IMR-90 (cell line): ENCODE measurements around the gene C12orf56. TPM values are rescaled to one million over a fixed set of nuclear protein-coding genes. Genes with fewer than 3 reads are reported as not detected.

Source experiments
- ATAC-seq: fragments of 200-7000 bp; cut with Tn5 transposase; 2 replicates; pipeline ENCODE4 v1.9.1; 2020; ENCODE audit warnings: low read depth, mild to moderate bottlenecking, moderate library complexity
- BruUV-seq: library from RNA; stranded (reverse); fragments of 400-500 nt; replicated peaks from 2 replicates; lab custom pipeline; 2021; lab: Mats Ljungman, UMichigan
- CTCF ChIA-PET: fragments of 300-600 bp; formaldehyde crosslinking; extraction: SDS; loops from one replicate; lab custom pipeline; 2021; ENCODE audit warnings: antibody characterized with exemption; lab: Yijun Ruan, JAX
- POLR2A ChIA-PET: fragments of 300-600 bp; sonication (Branson Sonifier 250); formaldehyde crosslinking; loops from one replicate; lab custom pipeline; 2022; ENCODE audit warnings: antibody characterized with exemption; ENCODE audit not compliant: unreplicated experiment; lab: Charles Lee
- DNase-seq: peaks from one replicate; pipeline ENCODE4 v3.0.0; 2013
- H2AFZ ChIP-seq: replicated peaks from 2 replicates; pipeline ENCODE3; 2013; ENCODE audit warnings: low read length, mild to moderate bottlenecking; ENCODE audit not compliant: poor library complexity
- H2AK5ac ChIP-seq: 2 replicates; pipeline ENCODE4 v1.6.1; 2013; ENCODE audit warnings: low read depth, low read length, inconsistent platforms
- H2AK9ac ChIP-seq: replicated peaks from 2 replicates; pipeline ENCODE3; 2013; ENCODE audit warnings: mild to moderate bottlenecking, low read depth, low read length, moderate library complexity; ENCODE audit not compliant: poor library complexity
- H2BK120ac ChIP-seq: 2 replicates; pipeline ENCODE4 v1.6.1; 2013; ENCODE audit warnings: low read depth, low read length, inconsistent platforms
- H2BK15ac ChIP-seq: 3 replicates; pipeline ENCODE4 v1.6.1; 2013; ENCODE audit warnings: low read depth, low read length, inconsistent platforms
- H2BK20ac ChIP-seq: 2 replicates; pipeline ENCODE4 v1.6.1; 2013; ENCODE audit warnings: low read depth, mild to moderate bottlenecking, inconsistent platforms, low read length, moderate library complexity
- H2BK5ac ChIP-seq: 2 replicates; pipeline ENCODE4 v1.6.1; 2013; ENCODE audit warnings: mild to moderate bottlenecking, low read depth, low read length, inconsistent platforms; ENCODE audit not compliant: poor library complexity, severe bottlenecking
- H3K14ac ChIP-seq: replicated peaks from 2 replicates; pipeline ENCODE4 v1.6.1; 2013; ENCODE audit warnings: low read depth, low read length, inconsistent platforms
- H3K18ac ChIP-seq: 2 replicates; pipeline ENCODE4 v1.6.1; 2013; ENCODE audit warnings: low read depth, low read length, control low read depth
- H3K23ac ChIP-seq: 2 replicates; pipeline ENCODE4 v1.6.1; 2013; ENCODE audit warnings: low read depth, low read length, inconsistent platforms
- H3K27ac ChIP-seq: 2 replicates; pipeline ENCODE4 v1.5.1; 2013; ENCODE audit warnings: mild to moderate bottlenecking, control low read depth, low read length; ENCODE audit not compliant: insufficient read depth
- H3K27me3 ChIP-seq: 2 replicates; pipeline ENCODE4 v1.6.1; 2013; ENCODE audit warnings: low read length; ENCODE audit not compliant: control insufficient read depth, insufficient read depth
- H3K36me3 ChIP-seq: 2 replicates; pipeline ENCODE4 v1.6.1; 2013; ENCODE audit warnings: low read length, mixed read lengths; ENCODE audit not compliant: control insufficient read depth, insufficient read depth
- H3K4ac ChIP-seq: 2 replicates; pipeline ENCODE4 v1.6.1; 2013; ENCODE audit warnings: low read depth, low read length, inconsistent platforms
- H3K4me1 ChIP-seq: 2 replicates; pipeline ENCODE4 v1.6.1; 2013; ENCODE audit warnings: low read length, mixed read lengths; ENCODE audit not compliant: control insufficient read depth, insufficient read depth
- H3K4me2 ChIP-seq: 2 replicates; pipeline ENCODE4 v1.6.1; 2013; ENCODE audit warnings: low read depth, mild to moderate bottlenecking, control low read depth, low read length, moderate library complexity
- H3K4me3 ChIP-seq: 2 replicates; pipeline ENCODE4 v1.5.1; 2013; ENCODE audit warnings: low read depth, mild to moderate bottlenecking, control low read depth, low read length, moderate library complexity; ENCODE audit not compliant: insufficient read depth
- H3K56ac ChIP-seq: 2 replicates; pipeline ENCODE4 v1.6.1; 2013; ENCODE audit warnings: low read length, inconsistent platforms; ENCODE audit not compliant: insufficient read depth; ENCODE audit errors: extremely low read depth
- H3K79me1 ChIP-seq, 2 experiments: 2 replicates each; pipeline ENCODE4 v1.6.1; 2013; ENCODE audit warnings: low read length in 2 of 2, inconsistent platforms in 1 of 2, low read depth in 1 of 2
- H3K9ac ChIP-seq: 2 replicates; pipeline ENCODE4 v1.6.1; 2013; ENCODE audit warnings: low read depth, low read length, control low read depth
- H3K9me1 ChIP-seq: 2 replicates; pipeline ENCODE4 v1.6.1; 2013; ENCODE audit warnings: low read length, inconsistent platforms; ENCODE audit not compliant: insufficient read depth
- H3K9me3 ChIP-seq: 2 replicates; pipeline ENCODE4 v1.6.1; 2013; ENCODE audit warnings: low read length; ENCODE audit not compliant: control insufficient read depth, insufficient read depth
- H4K20me1 ChIP-seq: 2 replicates; pipeline ENCODE4 v1.6.1; 2013; ENCODE audit warnings: low read length, inconsistent platforms; ENCODE audit not compliant: insufficient read depth
- H4K5ac ChIP-seq: 2 replicates; pipeline ENCODE4 v1.6.1; 2013; ENCODE audit warnings: mild to moderate bottlenecking, low read depth, low read length, control low read depth
- H4K8ac ChIP-seq, 2 experiments: 2 replicates each; pipeline ENCODE4 v1.6.1; 2013; ENCODE audit warnings: low read depth in 2 of 2, low read length in 2 of 2, control low read depth in 1 of 2, inconsistent platforms in 1 of 2
- H4K91ac ChIP-seq: 2 replicates; pipeline ENCODE4 v1.6.1; 2013; ENCODE audit warnings: low read depth, low read length, inconsistent platforms; ENCODE audit not compliant: insufficient read depth
- FOS ChIP-seq: fragments of 150-350 bp; IDR thresholded peaks from 2 replicates; pipeline ENCODE4 v1.6.1; 2016; ENCODE audit warnings: low read depth, low read length
- MAZ ChIP-seq: IDR thresholded peaks from 2 replicates; pipeline ENCODE4 v1.6.1; 2012; ENCODE audit warnings: low read depth, mild to moderate bottlenecking, low read length, improper control_type of control experiment, moderate library complexity, borderline replicate concordance
- NFE2L2 ChIP-seq: fragments of 150-350 bp; IDR thresholded peaks from 2 replicates; pipeline ENCODE4 v1.6.1; 2016; ENCODE audit warnings: low read depth, mild to moderate bottlenecking, low read length
- SMC3 ChIP-seq: fragments of 150-350 bp; IDR thresholded peaks from 2 replicates; pipeline ENCODE4 v1.6.1; 2016; ENCODE audit warnings: low read depth, mild to moderate bottlenecking, antibody characterized with exemption, low read length, moderate library complexity
- USF2 ChIP-seq: fragments of 150-350 bp; IDR thresholded peaks from 2 replicates; pipeline ENCODE4 v1.6.1; 2017; ENCODE audit warnings: mild to moderate bottlenecking, antibody characterized with exemption, low read length, low read depth
- WGBS, 2 experiments: methylation state at CpG; one replicate each; pipeline versions ENCODE4 v1.1.5 to v1.1.7; 2013; ENCODE audit warnings: missing lambda C conversion rate in 2 of 2; ENCODE audit not compliant: insufficient read length in 1 of 2; ENCODE audit errors: extremely low coverage in 2 of 2; 5-methylcytosine and 5-hydroxymethylcytosine counted together
- dilution Hi-C: fragments of 300-500 bp; cut with HindIII; formaldehyde crosslinking; loops from one replicate; pipeline ENCODE4 v1.14.3; 2018; ENCODE audit warnings: low sequenced_read_pairs; ENCODE audit not compliant: unreplicated experiment
- in situ Hi-C: fragments of 300-500 bp; cut with MboI; formaldehyde crosslinking; loops from 3 replicates; pipeline ENCODE4 v1.14.3; 2019; ENCODE audit warnings: low sequenced_read_pairs, inconsistent platforms, mixed read lengths
- intact Hi-C: fragments of 100-400 bp; cut with micrococcal nuclease; formaldehyde crosslinking; loops from 2 replicates; pipeline ENCODE4 v1.10.0; 2022
- polyA plus RNA-seq, 3 experiments: library from polyadenylated mRNA; depleted of rRNA; stranded (reverse); fragments of >200 nt; gene quantifications; 2 replicates each; pipeline ENCODE4 v1.2.3, GENCODE V29; 2012; ENCODE audit warnings: low replicate concordance in 1 of 3
- total RNA-seq: library from RNA; depleted of rRNA; stranded (reverse); fragments of >200 nt; gene quantifications from 2 replicates; pipeline ENCODE4 v1.2.3, GENCODE V29; 2012
- TF ChIP-seq, protein P1 (sequence below): conservative IDR thresholded peaks from 2 replicates; pipeline ENCODE4 v1.5.1; 2012; ENCODE audit warnings: mild to moderate bottlenecking, low read depth, low read length, improper control_type of control experiment

Gene C12orf56
- total and polyA plus RNA-seq, 2 of the 4 experiments (the other 2 are of a cell fraction) = 0.09 TPM; not detected in 1

DNA sequence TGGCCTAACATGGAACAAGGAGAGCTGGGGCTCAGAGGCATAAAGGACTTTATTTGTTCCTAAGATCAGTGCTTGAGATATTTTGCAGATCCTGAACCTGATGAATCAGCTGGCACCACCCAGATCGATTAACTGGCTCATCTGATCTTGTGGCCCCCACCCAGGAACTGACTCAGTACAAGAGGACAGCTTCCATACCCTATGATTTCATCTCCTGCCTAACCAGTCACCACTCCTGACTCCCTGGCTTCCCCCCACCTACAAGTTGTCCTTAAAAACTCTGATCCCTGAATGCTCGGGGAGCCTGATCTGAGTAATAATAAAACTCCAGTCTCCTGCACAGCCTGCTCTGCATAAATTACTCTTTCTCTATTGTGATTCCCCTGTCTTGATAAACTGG, 5.1 kb downstream of the C12orf56 start:
- H3K36me3 ChIP-seq = no peaks in the 10 kb centered on the region
- WGBS, 2 experiments = 40% methylated on average over 1 of the region's 2 CpGs; no CpG with 5 or more reads in 1 of the 2 experiments
- no peaks in the 10 kb centered on the region for H3K9me3 ChIP-seq
- no peak overlapping the region for H2BK20ac ChIP-seq
- no peak overlapping the region for H2BK5ac ChIP-seq
- H4K8ac ChIP-seq = no peak overlapping the region
- H3K9me1 ChIP-seq = no peaks in the 10 kb centered on the region
- no TSS peak for BruUV-seq
- no peaks in the 10 kb centered on the region for H3K79me1 ChIP-seq
- peak overlapping the region; percentile 40 for H2AFZ ChIP-seq
- no peak for TF ChIP-seq MAZ
- TF ChIP-seq, protein P1, sequence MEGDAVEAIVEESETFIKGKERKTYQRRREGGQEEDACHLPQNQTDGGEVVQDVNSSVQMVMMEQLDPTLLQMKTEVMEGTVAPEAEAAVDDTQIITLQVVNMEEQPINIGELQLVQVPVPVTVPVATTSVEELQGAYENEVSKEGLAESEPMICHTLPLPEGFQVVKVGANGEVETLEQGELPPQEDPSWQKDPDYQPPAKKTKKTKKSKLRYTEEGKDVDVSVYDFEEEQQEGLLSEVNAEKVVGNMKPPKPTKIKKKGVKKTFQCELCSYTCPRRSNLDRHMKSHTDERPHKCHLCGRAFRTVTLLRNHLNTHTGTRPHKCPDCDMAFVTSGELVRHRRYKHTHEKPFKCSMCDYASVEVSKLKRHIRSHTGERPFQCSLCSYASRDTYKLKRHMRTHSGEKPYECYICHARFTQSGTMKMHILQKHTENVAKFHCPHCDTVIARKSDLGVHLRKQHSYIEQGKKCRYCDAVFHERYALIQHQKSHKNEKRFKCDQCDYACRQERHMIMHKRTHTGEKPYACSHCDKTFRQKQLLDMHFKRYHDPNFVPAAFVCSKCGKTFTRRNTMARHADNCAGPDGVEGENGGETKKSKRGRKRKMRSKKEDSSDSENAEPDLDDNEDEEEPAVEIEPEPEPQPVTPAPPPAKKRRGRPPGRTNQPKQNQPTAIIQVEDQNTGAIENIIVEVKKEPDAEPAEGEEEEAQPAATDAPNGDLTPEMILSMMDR = no peak
- TF ChIP-seq SMC3 = no peak
- TF ChIP-seq NFE2L2 = no peak
- no peak for TF ChIP-seq FOS
- TF ChIP-seq USF2 = no peak
- ATAC-seq = no peak
- no peak overlapping the region for H3K18ac ChIP-seq
- no peak overlapping the region for H2AK9ac ChIP-seq
- dilution Hi-C loops = no loop called here
- CTCF ChIA-PET = interaction anchor here (0.6 kb wide), 1 partner anchor 120 kb away, joined by 3 read pairs; no protein-coding TSS in a partner anchor
- no peaks in the 10 kb centered on the region for H4K20me1 ChIP-seq
- H3K9ac ChIP-seq = no peak overlapping the region
- no peak overlapping the region for H3K4ac ChIP-seq
- H2AK5ac ChIP-seq = no peak overlapping the region
- no peak overlapping the region for H3K4me2 ChIP-seq
- no peak overlapping the region for H2BK15ac ChIP-seq
- no peak overlapping the region for H3K4me3 ChIP-seq
- in situ Hi-C loops = no loop called here
- no peak overlapping the region for H3K56ac ChIP-seq
- no peak overlapping the region for H4K91ac ChIP-seq
- H3K27ac ChIP-seq = no peak overlapping the region
- H3K14ac ChIP-seq = no peak overlapping the region
- H3K23ac ChIP-seq = no peak overlapping the region
- H3K4me1 ChIP-seq = no peaks in the 10 kb centered on the region
- POLR2A ChIA-PET = no interaction called here
- DNase-seq = peak; percentile 31
- no peak overlapping the region for H2BK120ac ChIP-seq
- H3K27me3 ChIP-seq = peaks cover 6% of the 10 kb centered on the region; the same call in 1 of the 2 replicates
- intact Hi-C loops = no loop called here
- H4K5ac ChIP-seq = no peak overlapping the region
